HFF-Myc (cell line): ENCODE measurements around the gene SMAD3.

Source experiments
- DNase-seq: peaks from one replicate; pipeline ENCODE4 v3.0.0-alpha.2; 2011; ENCODE audit warnings: low read depth; ENCODE audit errors: extremely low read depth
- H3K4me3 ChIP-seq: replicated peaks from 2 replicates; pipeline ENCODE4 v1.5.1; 2011; ENCODE audit warnings: low read depth, mild to moderate bottlenecking, control low read depth, low read length
- TF ChIP-seq, protein P1 (sequence below): IDR thresholded peaks from 2 replicates; pipeline ENCODE4 v1.5.1; 2012; ENCODE audit warnings: mild to moderate bottlenecking, low read depth, low read length, control low read depth; ENCODE audit errors: missing control alignments

SMAD3 gene

DNA sequence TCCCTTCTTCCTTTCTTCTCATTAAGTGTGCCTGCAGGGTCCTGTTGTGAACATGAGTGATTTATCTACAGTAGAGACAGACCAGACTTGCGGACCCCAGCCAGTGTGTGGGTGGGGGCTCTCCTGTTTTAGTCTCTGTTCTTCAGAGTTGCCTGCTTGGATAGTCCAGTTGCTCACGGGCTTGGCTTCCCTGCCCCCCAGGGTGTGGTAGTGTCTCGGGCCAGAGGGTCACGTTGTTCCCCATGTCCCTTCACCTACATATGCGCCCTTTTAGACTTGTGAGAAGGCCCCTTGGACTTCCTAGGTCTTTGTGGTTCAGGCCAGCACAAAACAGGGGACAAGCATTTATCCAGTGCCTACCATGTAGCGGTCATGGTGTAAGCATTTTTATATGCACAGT, 103.3 kb downstream of the SMAD3 start:
- no peak overlapping the region for H3K4me3 ChIP-seq
- no peak for DNase-seq
- TF ChIP-seq, protein P1, sequence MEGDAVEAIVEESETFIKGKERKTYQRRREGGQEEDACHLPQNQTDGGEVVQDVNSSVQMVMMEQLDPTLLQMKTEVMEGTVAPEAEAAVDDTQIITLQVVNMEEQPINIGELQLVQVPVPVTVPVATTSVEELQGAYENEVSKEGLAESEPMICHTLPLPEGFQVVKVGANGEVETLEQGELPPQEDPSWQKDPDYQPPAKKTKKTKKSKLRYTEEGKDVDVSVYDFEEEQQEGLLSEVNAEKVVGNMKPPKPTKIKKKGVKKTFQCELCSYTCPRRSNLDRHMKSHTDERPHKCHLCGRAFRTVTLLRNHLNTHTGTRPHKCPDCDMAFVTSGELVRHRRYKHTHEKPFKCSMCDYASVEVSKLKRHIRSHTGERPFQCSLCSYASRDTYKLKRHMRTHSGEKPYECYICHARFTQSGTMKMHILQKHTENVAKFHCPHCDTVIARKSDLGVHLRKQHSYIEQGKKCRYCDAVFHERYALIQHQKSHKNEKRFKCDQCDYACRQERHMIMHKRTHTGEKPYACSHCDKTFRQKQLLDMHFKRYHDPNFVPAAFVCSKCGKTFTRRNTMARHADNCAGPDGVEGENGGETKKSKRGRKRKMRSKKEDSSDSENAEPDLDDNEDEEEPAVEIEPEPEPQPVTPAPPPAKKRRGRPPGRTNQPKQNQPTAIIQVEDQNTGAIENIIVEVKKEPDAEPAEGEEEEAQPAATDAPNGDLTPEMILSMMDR = no peak

DNA sequence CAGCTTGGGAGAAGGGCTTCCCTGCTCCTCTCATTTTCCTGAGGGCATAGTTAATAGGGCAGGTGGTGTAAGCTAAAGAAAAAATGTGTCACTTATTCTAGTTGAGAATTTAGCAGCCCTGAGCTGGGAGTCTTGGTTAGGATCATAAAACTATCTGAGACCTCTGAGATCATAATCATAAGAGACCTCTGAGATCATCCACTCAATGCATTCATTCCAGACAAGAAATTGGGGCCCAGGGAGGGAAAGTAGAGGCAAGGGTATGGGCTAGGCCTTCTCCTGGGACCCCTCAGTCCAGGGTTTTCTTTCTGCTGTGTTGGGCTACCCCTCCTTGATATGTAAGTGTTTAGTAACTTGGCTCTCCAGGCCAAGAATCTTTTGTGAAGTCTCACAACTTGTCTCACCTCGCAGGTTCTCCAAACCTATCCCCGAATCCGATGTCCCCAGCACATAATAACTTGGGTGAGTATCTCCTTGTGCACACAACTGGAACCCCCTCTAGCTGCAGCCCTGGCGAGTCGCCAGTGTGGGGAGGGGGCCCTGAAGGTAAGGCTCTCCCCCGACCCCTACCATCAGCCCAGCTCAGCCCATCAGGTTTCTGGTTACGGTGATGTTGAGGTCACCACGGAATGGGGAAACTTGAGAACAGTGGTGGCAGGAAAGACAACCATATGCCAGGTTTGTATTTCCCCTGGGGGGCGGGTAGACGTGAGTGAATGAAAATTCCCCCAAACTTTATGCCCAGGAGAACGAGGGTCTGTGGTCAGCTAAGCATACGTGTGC, 104.9 kb downstream of the SMAD3 start:
- TF ChIP-seq, protein P1 = no peak
- no peak for DNase-seq

GRCh38 chr15:67171471-67171870, 106.1 kb downstream of the SMAD3 start:
- TF ChIP-seq, protein P1 = no peak

More for the DNA sequence above, 104.9 kb downstream of the SMAD3 start:
- H3K4me3 ChIP-seq = no peak overlapping the region

GRCh38 chr15:67172172-67172571, 106.8 kb downstream of the SMAD3 start:
- H3K4me3 ChIP-seq = no peak overlapping the region
- TF ChIP-seq, protein P1 = no peak
- DNase-seq = no peak

More at GRCh38 chr15:67171471-67171870, 106.1 kb downstream of the SMAD3 start:
- H3K4me3 ChIP-seq = no peak overlapping the region
- DNase-seq = no peak

GRCh38 chr15:67173005-67173404, 107.6 kb downstream of the SMAD3 start:
- TF ChIP-seq, protein P1 = no peak
- no peak overlapping the region for H3K4me3 ChIP-seq
- DNase-seq = no peak

- TF ChIP-seq, protein P1 = no peak
- no peak for DNase-seq
- no peak overlapping the region for H3K4me3 ChIP-seq
These were observed 108.4 kb downstream of the SMAD3 start for GRCh38 chr15:67173786-67174185.
